H1 (cell line): ENCODE measurements around the gene DOCK11. TPM values are rescaled to one million over a fixed set of nuclear protein-coding genes. Genes with fewer than 3 reads are reported as not detected.

ENCODE experiments used
- CTCF ChIA-PET: fragments of 300-600 bp; sonication (Branson Sonifier 250); formaldehyde crosslinking; loops from one replicate; lab custom pipeline; 2021; ENCODE audit not compliant: partially characterized antibody; lab: Charles Lee
- POLR2A ChIA-PET: fragments of 300-600 bp; sonication (Branson Sonifier 250); formaldehyde crosslinking; loops from one replicate; lab custom pipeline; 2021; ENCODE audit warnings: inconsistent platforms; ENCODE audit not compliant: partially characterized antibody; lab: Charles Lee
- DNase-seq, 2 experiments: peaks; one replicate each; pipeline versions ENCODE4 v3.0.0 to v3.0.0-alpha.2; 2010 to 2022; ENCODE audit warnings: low spot score in 2 of 2, low read depth in 1 of 2, mixed read lengths in 1 of 2
- FAIRE-seq: peaks from 2 replicates; lab custom pipeline; 2011; peaks lifted over from hg19 to GRCh38; lab: Jason Lieb, UNC
- H2AFZ ChIP-seq: 2 replicates; pipeline ENCODE4 v1.8.1; 2012; ENCODE audit warnings: low read length, inconsistent platforms
- H2AK5ac ChIP-seq: 2 replicates; pipeline ENCODE4 v1.6.1; 2013; ENCODE audit warnings: low read depth, low read length
- H2BK120ac ChIP-seq: replicated peaks from 2 replicates; pipeline ENCODE3; 2013; ENCODE audit warnings: low read depth, low read length, inconsistent platforms
- H2BK12ac ChIP-seq: 2 replicates; pipeline ENCODE4 v1.6.1; 2013; ENCODE audit warnings: low read depth, low read length
- H2BK15ac ChIP-seq: 2 replicates; pipeline ENCODE4 v1.6.1; 2013; ENCODE audit warnings: low read length
- H2BK20ac ChIP-seq: 2 replicates; pipeline ENCODE4 v1.6.1; 2013; ENCODE audit warnings: low read length
- H2BK5ac ChIP-seq: 2 replicates; pipeline ENCODE4 v1.6.1; 2013; ENCODE audit warnings: low read depth, low read length
- H3K14ac ChIP-seq: 2 replicates; pipeline ENCODE4 v1.6.1; 2013; ENCODE audit warnings: inconsistent platforms; ENCODE audit not compliant: insufficient read length
- H3K18ac ChIP-seq: 2 replicates; pipeline ENCODE4 v1.6.1; 2013; ENCODE audit warnings: low read length; ENCODE audit errors: extremely low read depth
- H3K23ac ChIP-seq: 2 replicates; pipeline ENCODE4 v1.6.1; 2013; ENCODE audit warnings: inconsistent platforms; ENCODE audit not compliant: insufficient read length
- H3K23me2 ChIP-seq: 2 replicates; pipeline ENCODE4 v1.6.1; 2013; ENCODE audit warnings: low read depth, low read length
- H3K27ac ChIP-seq: 2 replicates; pipeline ENCODE4 v1.6.1; 2011; ENCODE audit warnings: low read depth, low read length, inconsistent platforms
- H3K27me3 ChIP-seq, 4 experiments: replicated peaks in 1 of 4; 1 replicate in 1 of 4; 2 replicates in 3 of 4; pipeline versions ENCODE4 v1.6.1 to v1.8.1; 2011 to 2013; ENCODE audit warnings: low read length in 3 of 4, mild to moderate bottlenecking in 3 of 4, inconsistent platforms in 2 of 4, mixed read lengths in 2 of 4, moderate library complexity in 1 of 4; ENCODE audit not compliant: control insufficient read depth in 3 of 4, insufficient read depth in 3 of 4; ENCODE audit errors: extremely low read depth in 1 of 4
- H3K36me3 ChIP-seq, 4 experiments: 2 replicates each; pipeline versions ENCODE4 v1.6.1 to v1.8.1; 2011 to 2013; ENCODE audit warnings: mild to moderate bottlenecking in 4 of 4, low read length in 3 of 4, moderate library complexity in 2 of 4, control low read depth in 1 of 4, inconsistent platforms in 1 of 4; ENCODE audit not compliant: insufficient read depth in 4 of 4, control insufficient read depth in 2 of 4
- H3K4ac ChIP-seq: replicated peaks from 2 replicates; pipeline ENCODE3; 2013; ENCODE audit warnings: low read length, low read depth, mixed read lengths, inconsistent platforms; ENCODE audit not compliant: insufficient read length
- H3K4me1 ChIP-seq, 4 experiments: replicated peaks in 1 of 4; 1 replicate in 1 of 4; 2 replicates in 3 of 4; pipeline versions ENCODE4 v1.6.1 to v1.8.1; 2011 to 2013; ENCODE audit warnings: low read length in 3 of 4, inconsistent platforms in 2 of 4, mixed read lengths in 1 of 4; ENCODE audit not compliant: insufficient read depth in 4 of 4, control insufficient read depth in 3 of 4
- H3K4me2 ChIP-seq, 2 experiments: 2 replicates each; pipeline versions ENCODE4 v1.6.1 to v1.8.1; 2011 to 2013; ENCODE audit warnings: low read depth in 2 of 2, low read length in 2 of 2, control low read depth in 1 of 2, inconsistent platforms in 1 of 2, mild to moderate bottlenecking in 1 of 2; ENCODE audit not compliant: insufficient read depth in 1 of 2
- H3K4me3 ChIP-seq, 4 experiments: fragments of 200-600, 300-600 bp in 1 of 4; sonication (generic), shearing (Covaris generic), sonication (Bioruptor Twin) in 1 of 4; 2 replicates each; pipeline versions ENCODE4 v1.5.1 to v1.8.1; 2011 to 2016; ENCODE audit warnings: low read length in 4 of 4, low read depth in 3 of 4, control low read depth in 2 of 4, inconsistent platforms in 2 of 4, mild to moderate bottlenecking in 2 of 4, mixed read lengths in 1 of 4, moderate library complexity in 1 of 4; ENCODE audit not compliant: insufficient read depth in 2 of 4; ENCODE audit errors: extremely low read depth in 1 of 4
- H3K56ac ChIP-seq: replicated peaks from 2 replicates; pipeline ENCODE3; 2013; ENCODE audit warnings: low read depth, mild to moderate bottlenecking, mixed read lengths, low read length, inconsistent platforms; ENCODE audit not compliant: insufficient read length
- H3K79me1 ChIP-seq: 2 replicates; pipeline ENCODE4 v1.6.1; 2013; ENCODE audit warnings: low read depth, low read length, control low read depth
- H3K79me2 ChIP-seq, 2 experiments: 2 replicates each; pipeline versions ENCODE4 v1.6.1 to v1.8.1; 2012 to 2013; ENCODE audit warnings: low read length in 2 of 2, mild to moderate bottlenecking in 2 of 2, inconsistent platforms in 1 of 2; ENCODE audit not compliant: insufficient read depth in 2 of 2, control insufficient read depth in 1 of 2
- H3K9ac ChIP-seq, 4 experiments: replicated peaks in 1 of 4; 1 replicate in 1 of 4; 2 replicates in 3 of 4; pipeline versions ENCODE4 v1.6.1 to v1.8.1; 2011 to 2013; ENCODE audit warnings: low read depth in 3 of 4, low read length in 3 of 4, control low read depth in 2 of 4, mild to moderate bottlenecking in 2 of 4, moderate library complexity in 2 of 4, inconsistent platforms in 1 of 4; ENCODE audit errors: extremely low read depth in 1 of 4
- H3K9me3 ChIP-seq, 2 experiments: 2 replicates each; pipeline versions ENCODE4 v1.6.1 to v1.8.1; 2012 to 2013; ENCODE audit warnings: mild to moderate bottlenecking in 2 of 2, moderate library complexity in 2 of 2, control low read depth in 1 of 2, inconsistent platforms in 1 of 2, low read depth in 1 of 2, low read length in 1 of 2, mixed read lengths in 1 of 2; ENCODE audit not compliant: insufficient read depth in 2 of 2
- H4K20me1 ChIP-seq, 2 experiments: replicated peaks in 1 of 2; 2 replicates each; pipeline versions ENCODE3 to v1.8.1; 2011 to 2013; ENCODE audit warnings: inconsistent platforms in 2 of 2, low read length in 2 of 2, mild to moderate bottlenecking in 1 of 2; ENCODE audit not compliant: insufficient read depth in 2 of 2, control insufficient read depth in 1 of 2
- H4K5ac ChIP-seq: 2 replicates; pipeline ENCODE4 v1.6.1; 2013; ENCODE audit warnings: low read length, low read depth, mixed read lengths, inconsistent platforms; ENCODE audit not compliant: insufficient read length
- H4K8ac ChIP-seq: 2 replicates; pipeline ENCODE4 v1.8.0; 2013; ENCODE audit warnings: mild to moderate bottlenecking, moderate library complexity, low read length, inconsistent platforms; ENCODE audit not compliant: insufficient read depth; ENCODE audit errors: extremely low read depth
- H4K91ac ChIP-seq: replicated peaks from 2 replicates; pipeline ENCODE3; 2013; ENCODE audit warnings: low read length, mixed read lengths, inconsistent platforms; ENCODE audit not compliant: insufficient read length
- BACH1 ChIP-seq: IDR thresholded peaks from 2 replicates; pipeline ENCODE4 v1.6.1; 2012; ENCODE audit warnings: low read length, improper control_type of control experiment
- CBX8 ChIP-seq: fragments of 300-800, 300-1000 bp; sonication (generic); IDR thresholded peaks from 2 replicates; pipeline ENCODE4 v1.7.1; 2016; ENCODE audit warnings: low read depth, low read length, borderline replicate concordance
- CEBPB ChIP-seq: IDR thresholded peaks from 2 replicates; pipeline ENCODE4 v1.6.1; 2012; ENCODE audit warnings: low read depth, low read length
- CTBP2 ChIP-seq: IDR thresholded peaks from 2 replicates; pipeline ENCODE4 v1.7.0; 2011; ENCODE audit warnings: borderline replicate concordance, mild to moderate bottlenecking, moderate library complexity, mixed read lengths, low read length; ENCODE audit not compliant: insufficient read depth, insufficient read length
- HDAC2 ChIP-seq, 2 experiments: fragments of 300-600 bp in 1 of 2; sonication (generic) in 1 of 2; IDR thresholded peaks; 2 replicates each; pipeline ENCODE4 v1.6.1; 2011 to 2012; ENCODE audit warnings: low read depth in 2 of 2, low read length in 2 of 2, mild to moderate bottlenecking in 2 of 2, moderate library complexity in 2 of 2, borderline replicate concordance in 1 of 2, inconsistent platforms in 1 of 2
- JUND ChIP-seq: IDR thresholded peaks from 2 replicates; pipeline ENCODE4 v1.6.1; 2011; ENCODE audit warnings: mild to moderate bottlenecking, improper control_type of control experiment, low read length
- NANOG ChIP-seq: IDR thresholded peaks from 2 replicates; pipeline ENCODE4 v1.6.1; 2011; ENCODE audit warnings: low read length, low read depth, mild to moderate bottlenecking, inconsistent platforms; ENCODE audit not compliant: insufficient read depth, poor library complexity, severe bottlenecking
- POLR2A ChIP-seq, 2 experiments: IDR thresholded peaks; 1 replicate in 1 of 2; 2 replicates in 1 of 2; pipeline ENCODE4 v1.6.1; 2011; ENCODE audit warnings: low read depth in 2 of 2, low read length in 2 of 2, mild to moderate bottlenecking in 2 of 2; ENCODE audit errors: control extremely low read depth in 1 of 2
- POLR2AphosphoS5 ChIP-seq: IDR thresholded peaks from 2 replicates; pipeline ENCODE4 v1.6.1; 2011; ENCODE audit warnings: low read depth, low read length
- RFX5 ChIP-seq: IDR thresholded peaks from 2 replicates; pipeline ENCODE4 v1.6.1; 2011; ENCODE audit warnings: low read depth, low read length, improper control_type of control experiment, borderline replicate concordance
- SAP30 ChIP-seq: fragments of 300-600 bp; sonication (generic); IDR thresholded peaks from 2 replicates; pipeline ENCODE4 v1.7.1; 2012; ENCODE audit warnings: low read length, moderate library complexity, mild to moderate bottlenecking, inconsistent platforms; ENCODE audit not compliant: insufficient read depth, insufficient replicate concordance
- SIN3A ChIP-seq, 2 experiments: IDR thresholded peaks in 1 of 2; conservative IDR thresholded peaks in 1 of 2; 2 replicates each; pipeline ENCODE4 v1.6.1; 2011 to 2012; ENCODE audit warnings: low read length in 2 of 2, improper control_type of control experiment in 1 of 2, low read depth in 1 of 2, mild to moderate bottlenecking in 1 of 2
- SRF ChIP-seq: IDR thresholded peaks from 2 replicates; pipeline ENCODE4 v1.6.1; 2011; ENCODE audit warnings: mild to moderate bottlenecking, low read depth, low read length, moderate library complexity
- TBP ChIP-seq: IDR thresholded peaks from 2 replicates; pipeline ENCODE4 v1.6.1; 2011; ENCODE audit warnings: low read depth, low read length, improper control_type of control experiment
- TEAD4 ChIP-seq: IDR thresholded peaks from 2 replicates; pipeline ENCODE4 v1.6.1; 2012; ENCODE audit warnings: low read depth, low read length, inconsistent platforms, mixed read lengths
- WGBS, 2 experiments: shearing (Covaris generic) in 1 of 2; methylation state at CpG; one replicate each; pipeline versions ENCODE4 v1.1.6 to v1.1.7; 2013 to 2015; ENCODE audit warnings: low lambda C conversion rate in 2 of 2, mixed read lengths in 2 of 2, inconsistent platforms in 1 of 2, low coverage in 1 of 2, missing lambda C conversion rate in 1 of 2; ENCODE audit not compliant: insufficient replicate concordance in 2 of 2, insufficient coverage in 1 of 2, insufficient read length in 1 of 2; ENCODE audit errors: extremely low coverage in 1 of 2, missing lambda C conversion rate in 1 of 2; 5-methylcytosine and 5-hydroxymethylcytosine counted together
- polyA plus RNA-seq, 7 experiments: library from polyadenylated mRNA; depleted of rRNA in 3 of 7; stranded (reverse) in 5 of 7; unstranded in 2 of 7; fragments of >200 nt in 5 of 7; fragments of 200-250 nt in 2 of 7; gene quantifications; 1 replicate in 5 of 7; 2 replicates in 1 of 7; 4 replicates in 1 of 7; pipeline versions ENCODE4 v1.2.1 to v1.2.3, GENCODE V29; 2011 to 2013; ENCODE audit warnings: missing spikeins in 2 of 7, mixed read lengths in 2 of 7
- total RNA-seq: library from RNA; stranded (reverse); fragmentation: NEBNext Ultra II Directional; extraction: Animal tissue kit (Norgen Biotek cat#: 25700); gene quantifications from 2 replicates; pipeline ENCODE4 v1.2.1, GENCODE V29; 2021

The DOCK11 gene
- total and polyA plus RNA-seq, 2 of the 8 experiments (the other 6 are each of a cell fraction or from before 2014, with no cell fraction given) = 4.9 to 12.0 TPM

DNA sequence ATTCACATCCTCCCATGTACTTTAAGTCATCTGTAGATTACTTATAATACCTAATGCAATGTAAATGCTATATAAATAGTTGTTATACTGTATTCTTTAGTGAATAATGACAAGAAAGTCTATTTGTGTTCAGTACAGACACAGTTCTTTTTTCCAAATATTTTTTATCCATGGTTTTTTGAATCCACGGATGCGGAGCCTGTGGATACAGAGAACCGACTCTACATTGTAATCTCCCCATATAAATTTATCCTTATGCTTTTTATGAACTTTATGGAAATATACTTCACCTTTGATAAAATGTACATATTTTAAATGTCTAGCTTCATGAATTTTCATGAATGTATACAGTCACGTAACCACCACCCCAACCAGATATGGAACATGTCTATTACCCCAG is 88.2 kb downstream of the DOCK11 start:
- Histone ChIP-seq H3K4me1 (no peaks in the 10 kb centered on the region), H3K4ac (no peak overlapping the region), H2AK5ac (no peak overlapping the region), H3K4me3 (no peak overlapping the region), H3K4me2 (no peak overlapping the region), H3K79me1 (no peaks in the 10 kb centered on the region), H2BK12ac (no peak overlapping the region), H3K14ac (no peak overlapping the region), H2BK20ac (no peak overlapping the region), H3K79me2 (no peaks in the 10 kb centered on the region), H4K20me1 (no peaks in the 10 kb centered on the region), H3K9ac (no peak overlapping the region), H4K8ac (no peak overlapping the region), H2BK120ac (no peak overlapping the region), H3K56ac (no peak overlapping the region), H3K9me3 (no peaks in the 10 kb centered on the region), H2BK15ac (no peak overlapping the region), H4K91ac (no peak overlapping the region), H3K18ac (no peak overlapping the region), H3K23ac (no peak overlapping the region), H2AFZ (no peak overlapping the region), H3K27ac (no peak overlapping the region), H3K27me3 (no peaks in the 10 kb centered on the region), H3K23me2 (no peaks in the 10 kb centered on the region), H4K5ac (no peak overlapping the region), H3K36me3 (no peaks in the 10 kb centered on the region), H2BK5ac (no peak overlapping the region)
- 94% methylated on average over 4 of the region's 4 CpGs; no CpG with 5 or more reads in 1 of the 2 experiments for WGBS, 2 experiments
- DNase-seq (no peak), FAIRE-seq (no peak)
- ChIA-PET CTCF (no interaction called here), POLR2A (no interaction called here)
- TF ChIP-seq CEBPB = no peak
- no peak for TF ChIP-seq JUND
- TF ChIP-seq RFX5 = no peak
- TF ChIP-seq NANOG = no peak
- no peak for TF ChIP-seq BACH1
- no peak for TF ChIP-seq SRF
- no peak for TF ChIP-seq TBP
- TF ChIP-seq SIN3A (conservative IDR thresholded peaks at IDR 0.05 in 1 of 2, IDR thresholded peaks at IDR 0.05 in 1 of 2; ENCODE audit: low read depth in 1 of 2, low read length in 2 of 2) = no peak
- TF ChIP-seq SAP30 = no peak
- no peak for TF ChIP-seq CTBP2
- no peak for TF ChIP-seq CBX8
- TF ChIP-seq TEAD4 = no peak
- no peak for TF ChIP-seq POLR2A (IDR thresholded peaks at IDR 0.05; ENCODE audit: control extremely low read depth in 1 of 2, low read depth in 2 of 2, low read length in 2 of 2)
- TF ChIP-seq HDAC2 (IDR thresholded peaks at IDR 0.05; ENCODE audit: borderline replicate concordance in 1 of 2, low read depth in 2 of 2, low read length in 2 of 2) = no peak
- no peak for TF ChIP-seq POLR2AphosphoS5
